ENCODE results near the gene MYO1E. TPM values are rescaled to one million over a fixed set of nuclear protein-coding genes. Genes with fewer than 3 reads are reported as not detected.

The MYO1E gene
- total RNA-seq, 1 experiment from 2014 or later, result 122 TPM

- Histone ChIP-seq H3K27me3 (replicated peaks) (no peaks in the 10 kb centered on the region), H3K9me3 (replicated peaks) (no peaks in the 10 kb centered on the region), H3K4me1 (replicated peaks) (peaks cover 16% of the 10 kb centered on the region), H3K4me3 (no peak overlapping the region), H3K27ac (no peak overlapping the region), H3K36me3 (peaks cover 13% of the 10 kb centered on the region; the same call in 1 of the 2 replicates)
- no peak for DNase-seq (ENCODE audit: low read depth in 1 of 2, low spot score in 2 of 2)
Observed at GRCh38 chr15:59237119-59237855, 135.4 kb downstream of the MYO1E start.

- Histone ChIP-seq H3K27ac (no peak overlapping the region), H3K36me3 (peaks cover 19% of the 10 kb centered on the region), H3K9me3 (replicated peaks) (no peaks in the 10 kb centered on the region), H3K4me1 (replicated peaks) (peaks cover 25% of the 10 kb centered on the region), H3K27me3 (replicated peaks) (no peaks in the 10 kb centered on the region), H3K4me3 (no peak overlapping the region)
- DNase-seq (ENCODE audit: low read depth in 1 of 2, low spot score in 2 of 2), result no peak
Observed at GRCh38 chr15:59236394-59236793, 136.3 kb downstream of the MYO1E start.

- H3K4me3 ChIP-seq, result no peak overlapping the region
Observed at GRCh38 chr15:59232476-59232875, 140.2 kb downstream of the MYO1E start.

GRCh38 chr15:59230531-59231055 is 142.1 kb downstream of the MYO1E start:
- H3K4me1 ChIP-seq (replicated peaks), result peaks cover 32% of the 10 kb centered on the region
- H3K27ac ChIP-seq, result no peak overlapping the region
- no peak overlapping the region for H3K4me3 ChIP-seq
- H3K36me3 ChIP-seq, result peaks cover 49% of the 10 kb centered on the region
- H3K27me3 ChIP-seq (replicated peaks), result no peaks in the 10 kb centered on the region
- no peak for DNase-seq (ENCODE audit: low read depth in 1 of 2, low spot score in 2 of 2)
- H3K9me3 ChIP-seq (replicated peaks), result no peaks in the 10 kb centered on the region; the same call in 1 of the 2 replicates

More at GRCh38 chr15:59232476-59232875, 140.2 kb downstream of the MYO1E start:
- Histone ChIP-seq H3K27me3 (replicated peaks) (no peaks in the 10 kb centered on the region), H3K27ac (peak overlapping the region; percentile 96), H3K9me3 (replicated peaks) (no peaks in the 10 kb centered on the region; the same call in 1 of the 2 replicates), H3K4me1 (replicated peaks) (peaks cover 25% of the 10 kb centered on the region), H3K36me3 (peaks cover 33% of the 10 kb centered on the region)
- peak in 1 of 2 experiments; percentile 95 for DNase-seq (ENCODE audit: low read depth in 1 of 2, low spot score in 2 of 2)

- DNase-seq (ENCODE audit: low read depth in 1 of 2, low spot score in 2 of 2), result no peak
- H3K36me3 ChIP-seq, result peaks cover 52% of the 10 kb centered on the region
- H3K27me3 ChIP-seq (replicated peaks), result no peaks in the 10 kb centered on the region
- H3K27ac ChIP-seq, result no peak overlapping the region
- H3K4me1 ChIP-seq (replicated peaks), result peaks cover 32% of the 10 kb centered on the region
- H3K4me3 ChIP-seq, result no peak overlapping the region
- H3K9me3 ChIP-seq (replicated peaks), result no peaks in the 10 kb centered on the region; the same call in 1 of the 2 replicates
Observed at GRCh38 chr15:59229453-59229852, 143.2 kb downstream of the MYO1E start.

GRCh38 chr15:59229015-59229414 is 143.7 kb downstream of the MYO1E start:
- Histone ChIP-seq H3K9me3 (replicated peaks) (no peaks in the 10 kb centered on the region; the same call in 1 of the 2 replicates), H3K27ac (no peak overlapping the region), H3K4me1 (replicated peaks) (peaks cover 35% of the 10 kb centered on the region), H3K27me3 (replicated peaks) (no peaks in the 10 kb centered on the region), H3K4me3 (no peak overlapping the region), H3K36me3 (peaks cover 54% of the 10 kb centered on the region)
- no peak for DNase-seq (ENCODE audit: low read depth in 1 of 2, low spot score in 2 of 2)

- peaks cover 32% of the 10 kb centered on the region for H3K4me1 ChIP-seq (replicated peaks)
- H3K9me3 ChIP-seq (replicated peaks), result no peaks in the 10 kb centered on the region; the same call in 1 of the 2 replicates
- H3K36me3 ChIP-seq, result peaks cover 68% of the 10 kb centered on the region
- H3K4me3 ChIP-seq, result no peak overlapping the region
- no peak for DNase-seq (ENCODE audit: low read depth in 1 of 2, low spot score in 2 of 2)
- H3K27me3 ChIP-seq (replicated peaks), result no peaks in the 10 kb centered on the region
- H3K27ac ChIP-seq, result 0 out of 2 replicates have a peak overlapping the region, but pooled peaks have one; percentile 2
Observed at GRCh38 chr15:59227021-59227420, 145.7 kb downstream of the MYO1E start.

GRCh38 chr15:59224474-59224873 is 148.2 kb downstream of the MYO1E start:
- Histone ChIP-seq H3K9me3 (replicated peaks) (no peaks in the 10 kb centered on the region; the same call in 1 of the 2 replicates), H3K27ac (no peak overlapping the region), H3K4me1 (replicated peaks) (peaks cover 36% of the 10 kb centered on the region), H3K4me3 (no peak overlapping the region), H3K36me3 (peaks cover 61% of the 10 kb centered on the region), H3K27me3 (replicated peaks) (no peaks in the 10 kb centered on the region)
- DNase-seq (ENCODE audit: low read depth in 1 of 2, low spot score in 2 of 2), result no peak

GRCh38 chr15:59223736-59224135 is 148.9 kb downstream of the MYO1E start:
- H3K9me3 ChIP-seq (replicated peaks), result no peaks in the 10 kb centered on the region; the same call in 1 of the 2 replicates
- peaks cover 36% of the 10 kb centered on the region for H3K4me1 ChIP-seq (replicated peaks)
- no peaks in the 10 kb centered on the region for H3K27me3 ChIP-seq (replicated peaks)
- H3K36me3 ChIP-seq, result peaks cover 63% of the 10 kb centered on the region
- no peak overlapping the region for H3K27ac ChIP-seq
- no peak for DNase-seq (ENCODE audit: low read depth in 1 of 2, low spot score in 2 of 2)
- H3K4me3 ChIP-seq, result no peak overlapping the region

GRCh38 chr15:59222906-59223550 is 149.6 kb downstream of the MYO1E start:
- Histone ChIP-seq H3K27ac (peak overlapping the region; percentile 77), H3K4me1 (replicated peaks) (peaks cover 36% of the 10 kb centered on the region), H3K27me3 (replicated peaks) (no peaks in the 10 kb centered on the region), H3K9me3 (replicated peaks) (no peaks in the 10 kb centered on the region; the same call in 1 of the 2 replicates), H3K36me3 (peaks cover 68% of the 10 kb centered on the region), H3K4me3 (no peak overlapping the region)
- DNase-seq (ENCODE audit: low read depth in 1 of 2, low spot score in 2 of 2), result no peak

GRCh38 chr15:59221511-59222505 is 150.9 kb downstream of the MYO1E start:
- H3K36me3 ChIP-seq, result peaks cover 63% of the 10 kb centered on the region

GRCh38 chr15:59218710-59219109 is 154.0 kb downstream of the MYO1E start:
- Histone ChIP-seq H3K4me3 (no peak overlapping the region), H3K9me3 (replicated peaks) (no peaks in the 10 kb centered on the region), H3K36me3 (peaks cover 67% of the 10 kb centered on the region), H3K27ac (no peak overlapping the region), H3K27me3 (replicated peaks) (no peaks in the 10 kb centered on the region), H3K4me1 (replicated peaks) (peaks cover 19% of the 10 kb centered on the region)
- DNase-seq (ENCODE audit: low read depth in 1 of 2, low spot score in 2 of 2), result no peak

More at GRCh38 chr15:59221511-59222505, 150.9 kb downstream of the MYO1E start:
- H3K4me1 ChIP-seq (replicated peaks), result peaks cover 26% of the 10 kb centered on the region
- no peak overlapping the region for H3K4me3 ChIP-seq
- no peaks in the 10 kb centered on the region for H3K27me3 ChIP-seq (replicated peaks)
- no peaks in the 10 kb centered on the region for H3K9me3 ChIP-seq (replicated peaks)
- H3K27ac ChIP-seq, result peak overlapping the region; percentile 77
- peak; percentile 62 to 82 for DNase-seq (ENCODE audit: low read depth in 1 of 2, low spot score in 2 of 2)
